Liver (tissue), 3 donors: ENCODE measurements around the gene PIEZO2.

Source experiments
- ATF3 ChIP-seq: IDR thresholded peaks from 2 replicates; pipeline ENCODE4 v1.6.1; 2016; ENCODE audit warnings: antibody characterized with exemption
- CTCF ChIP-seq: fragments of 150-350 bp; IDR thresholded peaks from 2 replicates; pipeline ENCODE4 v1.5.1; 2017; ENCODE audit warnings: improper control_type of control experiment, low read depth, low read length; ENCODE audit not compliant: missing input control
- EGR1 ChIP-seq, 2 donors: IDR thresholded peaks; 2 replicates each; pipeline ENCODE4 v1.6.1; 2016 to 2018; ENCODE audit warnings: antibody characterized with exemption in 2 of 2, low read depth in 2 of 2
- FOXA2 ChIP-seq: IDR thresholded peaks from 2 replicates; pipeline ENCODE4 v1.6.1; 2016; ENCODE audit warnings: antibody characterized with exemption
- GABPA ChIP-seq, 2 donors: IDR thresholded peaks in 1 of 2; conservative IDR thresholded peaks in 1 of 2; 2 replicates each; pipeline ENCODE4 v1.6.1; 2016; ENCODE audit warnings: antibody characterized with exemption in 2 of 2, mild to moderate bottlenecking in 1 of 2, moderate library complexity in 1 of 2
- JUND ChIP-seq, 2 donors: IDR thresholded peaks; 2 replicates each; pipeline ENCODE4 v1.6.1; 2016; ENCODE audit warnings: antibody characterized with exemption in 2 of 2
- MAX ChIP-seq: IDR thresholded peaks from 2 replicates; pipeline ENCODE4 v1.6.1; 2016; ENCODE audit warnings: antibody characterized with exemption
- RAD21 ChIP-seq, 2 donors: IDR thresholded peaks; 2 replicates each; pipeline ENCODE4 v1.6.1; 2016; ENCODE audit warnings: antibody characterized with exemption in 2 of 2, mild to moderate bottlenecking in 2 of 2
- RXRA ChIP-seq, 2 donors: IDR thresholded peaks; 2 replicates each; pipeline ENCODE4 v1.6.1; 2017 to 2018; ENCODE audit warnings: antibody characterized with exemption in 2 of 2, mild to moderate bottlenecking in 1 of 2
- SP1 ChIP-seq: IDR thresholded peaks from 2 replicates; pipeline ENCODE4 v1.6.1; 2018; ENCODE audit warnings: antibody characterized with exemption, mild to moderate bottlenecking
- TAF1 ChIP-seq: conservative IDR thresholded peaks from 2 replicates; pipeline ENCODE4 v1.6.1; 2016; ENCODE audit warnings: antibody characterized with exemption, mild to moderate bottlenecking
- YY1 ChIP-seq: IDR thresholded peaks from 2 replicates; pipeline ENCODE4 v1.6.1; 2016; ENCODE audit warnings: antibody characterized with exemption, mild to moderate bottlenecking
- ZBTB33 ChIP-seq: IDR thresholded peaks from 2 replicates; pipeline ENCODE4 v1.6.1; 2016; ENCODE audit warnings: antibody characterized with exemption
- TF ChIP-seq, protein P1 (sequence below): IDR thresholded peaks from 2 replicates; pipeline ENCODE4 v1.6.1; 2016; ENCODE audit warnings: antibody characterized with exemption, mild to moderate bottlenecking
- donor health status: healthy.
- donor health status: healthy.

DNA sequence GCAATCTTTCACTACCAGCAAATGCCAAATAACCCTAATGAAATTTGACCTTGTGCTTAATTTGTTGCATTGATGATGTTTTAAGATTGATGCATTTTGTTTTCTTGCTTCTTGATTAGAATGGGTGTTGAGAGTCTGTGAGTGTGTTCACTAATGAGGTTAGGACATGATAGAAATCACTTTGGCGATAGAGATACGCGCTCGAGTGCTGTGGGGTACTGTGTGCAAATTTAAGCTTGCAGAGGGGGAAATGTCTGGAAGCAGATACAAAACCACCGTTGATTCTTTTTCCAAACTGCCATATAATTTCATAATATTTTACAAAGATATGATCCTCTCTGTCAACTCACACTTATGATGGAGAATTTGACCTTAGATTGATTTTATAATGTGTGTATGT lies 200.9 kb downstream of the PIEZO2 start:
- TF ChIP-seq MAX (no peak), YY1 (no peak), CTCF (no peak), JUND (IDR thresholded peaks at IDR 0.05) (no peak), RAD21 (IDR thresholded peaks at IDR 0.05) (no peak), TAF1 (no peak), SP1 (no peak), FOXA2 (no peak), ATF3 (no peak), EGR1 (IDR thresholded peaks at IDR 0.05; ENCODE audit: low read depth in 2 of 2) (no peak), RXRA (IDR thresholded peaks at IDR 0.05) (no peak), GABPA (IDR thresholded peaks at IDR 0.05 in 1 of 2, conservative IDR thresholded peaks at IDR 0.05 in 1 of 2) (no peak), ZBTB33 (no peak)
- TF ChIP-seq, protein P1, sequence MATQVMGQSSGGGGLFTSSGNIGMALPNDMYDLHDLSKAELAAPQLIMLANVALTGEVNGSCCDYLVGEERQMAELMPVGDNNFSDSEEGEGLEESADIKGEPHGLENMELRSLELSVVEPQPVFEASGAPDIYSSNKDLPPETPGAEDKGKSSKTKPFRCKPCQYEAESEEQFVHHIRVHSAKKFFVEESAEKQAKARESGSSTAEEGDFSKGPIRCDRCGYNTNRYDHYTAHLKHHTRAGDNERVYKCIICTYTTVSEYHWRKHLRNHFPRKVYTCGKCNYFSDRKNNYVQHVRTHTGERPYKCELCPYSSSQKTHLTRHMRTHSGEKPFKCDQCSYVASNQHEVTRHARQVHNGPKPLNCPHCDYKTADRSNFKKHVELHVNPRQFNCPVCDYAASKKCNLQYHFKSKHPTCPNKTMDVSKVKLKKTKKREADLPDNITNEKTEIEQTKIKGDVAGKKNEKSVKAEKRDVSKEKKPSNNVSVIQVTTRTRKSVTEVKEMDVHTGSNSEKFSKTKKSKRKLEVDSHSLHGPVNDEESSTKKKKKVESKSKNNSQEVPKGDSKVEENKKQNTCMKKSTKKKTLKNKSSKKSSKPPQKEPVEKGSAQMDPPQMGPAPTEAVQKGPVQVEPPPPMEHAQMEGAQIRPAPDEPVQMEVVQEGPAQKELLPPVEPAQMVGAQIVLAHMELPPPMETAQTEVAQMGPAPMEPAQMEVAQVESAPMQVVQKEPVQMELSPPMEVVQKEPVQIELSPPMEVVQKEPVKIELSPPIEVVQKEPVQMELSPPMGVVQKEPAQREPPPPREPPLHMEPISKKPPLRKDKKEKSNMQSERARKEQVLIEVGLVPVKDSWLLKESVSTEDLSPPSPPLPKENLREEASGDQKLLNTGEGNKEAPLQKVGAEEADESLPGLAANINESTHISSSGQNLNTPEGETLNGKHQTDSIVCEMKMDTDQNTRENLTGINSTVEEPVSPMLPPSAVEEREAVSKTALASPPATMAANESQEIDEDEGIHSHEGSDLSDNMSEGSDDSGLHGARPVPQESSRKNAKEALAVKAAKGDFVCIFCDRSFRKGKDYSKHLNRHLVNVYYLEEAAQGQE = no peak
